HG03045 (cell line): ENCODE results near the gene PSMD7.
"Not testable (repeated sequence)": the region's sequence is repeated elsewhere in the genome, so short reads cannot be mapped to it uniquely, and the experiment has no call there.

Experiments used
- ATAC-seq: cut with Tn5 transposase; IDR thresholded peaks from one replicate; pipeline ENCODE4 v1.9.1; 2021; ENCODE audit warnings: mild to moderate bottlenecking, moderate library complexity; ENCODE audit not compliant: unreplicated experiment

Gene PSMD7

GRCh38 chr16:74296104-74296431, 546 bp upstream of the PSMD7 start:
- peak; percentile 6 for ATAC-seq

GRCh38 chr16:74297145-74297665, 591 bp downstream of the PSMD7 start:
- ATAC-seq: peak; percentile 39

GRCh38 chr16:74298104-74298503, 1.5 kb downstream of the PSMD7 start:
- no peak for ATAC-seq

GRCh38 chr16:74302341-74302740, 5.7 kb downstream of the PSMD7 start:
- no peak for ATAC-seq

GRCh38 chr16:74304164-74304834, 7.7 kb downstream of the PSMD7 start:
- no peak for ATAC-seq

- ATAC-seq: no peak
Measured at GRCh38 chr16:74304835-74305176, 8.2 kb downstream of the PSMD7 start.

GRCh38 chr16:74305281-74305680, 8.7 kb downstream of the PSMD7 start:
- ATAC-seq: no peak

- ATAC-seq: no peak
Measured at GRCh38 chr16:74305978-74306784, 9.6 kb downstream of the PSMD7 start.

GRCh38 chr16:74307383-74307782, 10.8 kb downstream of the PSMD7 start:
- no peak for ATAC-seq

- no peak for ATAC-seq
Measured at GRCh38 chr16:74309789-74310781, 13.5 kb downstream of the PSMD7 start.

- ATAC-seq: no peak
Measured at GRCh38 chr16:74315059-74315458, 18.4 kb downstream of the PSMD7 start.

GRCh38 chr16:74320707-74321106, 24.1 kb downstream of the PSMD7 start:
- ATAC-seq: no peak

GRCh38 chr16:74321356-74321755, 24.7 kb downstream of the PSMD7 start:
- ATAC-seq: no peak

GRCh38 chr16:74322301-74322710, 25.7 kb downstream of the PSMD7 start:
- no peak for ATAC-seq

- ATAC-seq: not testable (repeated sequence)
Measured at GRCh38 chr16:74324777-74325176, 28.2 kb downstream of the PSMD7 start.

GRCh38 chr16:74325641-74326040, 29.0 kb downstream of the PSMD7 start:
- no peak for ATAC-seq

- not testable (repeated sequence) for ATAC-seq
Measured at GRCh38 chr16:74328346-74328745, 31.7 kb downstream of the PSMD7 start.

GRCh38 chr16:74332469-74332868, 35.9 kb downstream of the PSMD7 start:
- not testable (repeated sequence) for ATAC-seq

GRCh38 chr16:74337506-74337905, 40.9 kb downstream of the PSMD7 start:
- ATAC-seq: not testable (repeated sequence)

- not testable (repeated sequence) for ATAC-seq
Measured at GRCh38 chr16:74339226-74339625, 42.6 kb downstream of the PSMD7 start.

GRCh38 chr16:74353038-74353437, 56.4 kb downstream of the PSMD7 start:
- not testable (repeated sequence) for ATAC-seq
